Measurements from ENCODE around the gene DGKH.

DGKH gene

DNA sequence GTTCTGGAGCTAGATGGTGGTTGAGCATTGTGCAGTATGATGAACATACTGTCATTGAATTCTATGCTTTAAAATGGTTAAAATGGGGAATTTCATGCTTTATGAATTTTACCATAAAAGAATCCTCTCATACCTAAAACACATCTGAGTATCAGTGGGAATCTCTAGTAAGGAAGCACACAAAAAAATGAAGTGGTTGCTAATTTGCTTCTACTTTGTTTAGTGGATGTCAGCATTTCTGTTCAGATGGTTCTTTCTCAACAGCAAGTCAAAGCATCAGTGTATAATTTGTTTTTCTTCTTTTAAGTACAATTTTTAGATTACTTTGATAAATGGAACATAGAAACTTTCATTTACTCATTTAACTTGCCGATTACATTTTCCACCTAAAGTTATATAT is 171.4 kb downstream of the DGKH start:
- no peak for TF ChIP-seq FOXM1 (IDR thresholded peaks at IDR 0.05; ENCODE audit: borderline replicate concordance, low read depth)
- TF ChIP-seq EGR1 (IDR thresholded peaks at IDR 0.05) = no peak
- no peak for TF ChIP-seq ZBTB7A (IDR thresholded peaks at IDR 0.05; ENCODE audit: low read depth)
- TF ChIP-seq, protein P1, sequence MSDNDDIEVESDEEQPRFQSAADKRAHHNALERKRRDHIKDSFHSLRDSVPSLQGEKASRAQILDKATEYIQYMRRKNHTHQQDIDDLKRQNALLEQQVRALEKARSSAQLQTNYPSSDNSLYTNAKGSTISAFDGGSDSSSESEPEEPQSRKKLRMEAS (IDR thresholded peaks at IDR 0.05) = no peak
- TF ChIP-seq YY1 (IDR thresholded peaks at IDR 0.05; ENCODE audit: low read depth) = no peak
- TF ChIP-seq NFIC (IDR thresholded peaks at IDR 0.05) = no peak
- no peak for TF ChIP-seq CEBPB (IDR thresholded peaks at IDR 0.05)
- TF ChIP-seq, protein P2, sequence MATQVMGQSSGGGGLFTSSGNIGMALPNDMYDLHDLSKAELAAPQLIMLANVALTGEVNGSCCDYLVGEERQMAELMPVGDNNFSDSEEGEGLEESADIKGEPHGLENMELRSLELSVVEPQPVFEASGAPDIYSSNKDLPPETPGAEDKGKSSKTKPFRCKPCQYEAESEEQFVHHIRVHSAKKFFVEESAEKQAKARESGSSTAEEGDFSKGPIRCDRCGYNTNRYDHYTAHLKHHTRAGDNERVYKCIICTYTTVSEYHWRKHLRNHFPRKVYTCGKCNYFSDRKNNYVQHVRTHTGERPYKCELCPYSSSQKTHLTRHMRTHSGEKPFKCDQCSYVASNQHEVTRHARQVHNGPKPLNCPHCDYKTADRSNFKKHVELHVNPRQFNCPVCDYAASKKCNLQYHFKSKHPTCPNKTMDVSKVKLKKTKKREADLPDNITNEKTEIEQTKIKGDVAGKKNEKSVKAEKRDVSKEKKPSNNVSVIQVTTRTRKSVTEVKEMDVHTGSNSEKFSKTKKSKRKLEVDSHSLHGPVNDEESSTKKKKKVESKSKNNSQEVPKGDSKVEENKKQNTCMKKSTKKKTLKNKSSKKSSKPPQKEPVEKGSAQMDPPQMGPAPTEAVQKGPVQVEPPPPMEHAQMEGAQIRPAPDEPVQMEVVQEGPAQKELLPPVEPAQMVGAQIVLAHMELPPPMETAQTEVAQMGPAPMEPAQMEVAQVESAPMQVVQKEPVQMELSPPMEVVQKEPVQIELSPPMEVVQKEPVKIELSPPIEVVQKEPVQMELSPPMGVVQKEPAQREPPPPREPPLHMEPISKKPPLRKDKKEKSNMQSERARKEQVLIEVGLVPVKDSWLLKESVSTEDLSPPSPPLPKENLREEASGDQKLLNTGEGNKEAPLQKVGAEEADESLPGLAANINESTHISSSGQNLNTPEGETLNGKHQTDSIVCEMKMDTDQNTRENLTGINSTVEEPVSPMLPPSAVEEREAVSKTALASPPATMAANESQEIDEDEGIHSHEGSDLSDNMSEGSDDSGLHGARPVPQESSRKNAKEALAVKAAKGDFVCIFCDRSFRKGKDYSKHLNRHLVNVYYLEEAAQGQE (IDR thresholded peaks at IDR 0.05; ENCODE audit: low read depth) = no peak
- TF ChIP-seq RAD21 (IDR thresholded peaks at IDR 0.05; ENCODE audit: low read depth) = no peak
- TF ChIP-seq, protein P3, sequence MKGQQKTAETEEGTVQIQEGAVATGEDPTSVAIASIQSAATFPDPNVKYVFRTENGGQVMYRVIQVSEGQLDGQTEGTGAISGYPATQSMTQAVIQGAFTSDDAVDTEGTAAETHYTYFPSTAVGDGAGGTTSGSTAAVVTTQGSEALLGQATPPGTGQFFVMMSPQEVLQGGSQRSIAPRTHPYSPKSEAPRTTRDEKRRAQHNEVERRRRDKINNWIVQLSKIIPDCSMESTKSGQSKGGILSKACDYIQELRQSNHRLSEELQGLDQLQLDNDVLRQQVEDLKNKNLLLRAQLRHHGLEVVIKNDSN (IDR thresholded peaks at IDR 0.05) = no peak

DNA sequence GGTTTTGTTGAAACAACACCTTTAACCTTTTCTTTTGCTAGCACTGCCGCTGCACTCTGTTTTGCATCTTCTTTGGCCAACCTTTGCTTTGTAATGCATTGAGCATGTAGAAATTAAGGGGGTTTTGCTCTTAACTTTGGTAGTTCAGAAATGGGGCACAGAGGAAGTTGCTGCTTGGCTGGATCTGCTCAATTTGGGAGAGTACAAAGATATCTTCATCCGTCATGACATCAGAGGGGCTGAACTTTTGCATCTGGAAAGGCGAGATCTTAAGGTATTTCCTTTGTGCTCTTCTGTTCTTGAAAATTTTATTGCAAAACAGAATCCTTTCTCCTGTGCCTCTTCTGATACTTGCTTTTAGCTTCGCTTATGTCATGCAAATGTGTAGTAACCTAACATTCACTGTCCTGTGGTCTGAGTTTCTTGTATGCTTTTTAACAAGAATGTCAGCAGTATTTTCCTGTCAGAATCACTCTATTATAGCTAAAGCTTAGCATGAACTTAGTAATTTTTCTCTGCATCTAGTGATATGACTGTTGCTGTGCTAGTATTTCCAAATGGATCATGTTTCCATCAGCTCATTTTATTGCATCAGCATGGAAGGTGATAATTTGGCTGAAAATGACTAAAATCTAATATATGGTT is 172.8 kb downstream of the DGKH start:
- TF ChIP-seq EP300 (IDR thresholded peaks at IDR 0.05; ENCODE audit: borderline replicate concordance) (no peak), RAD21 (IDR thresholded peaks at IDR 0.05; ENCODE audit: low read depth) (no peak), TAF1 (IDR thresholded peaks at IDR 0.05; ENCODE audit: low read depth) (no peak), EGR1 (IDR thresholded peaks at IDR 0.05) (no peak), CEBPB (IDR thresholded peaks at IDR 0.05) (no peak), CREB1 (IDR thresholded peaks at IDR 0.05; ENCODE audit: low read depth) (no peak), TCF12 (IDR thresholded peaks at IDR 0.05; ENCODE audit: low read depth) (no peak)
- TF ChIP-seq, protein P3 (IDR thresholded peaks at IDR 0.05) = no peak
- TF ChIP-seq, protein P2 (IDR thresholded peaks at IDR 0.05; ENCODE audit: low read depth) = no peak

DNA sequence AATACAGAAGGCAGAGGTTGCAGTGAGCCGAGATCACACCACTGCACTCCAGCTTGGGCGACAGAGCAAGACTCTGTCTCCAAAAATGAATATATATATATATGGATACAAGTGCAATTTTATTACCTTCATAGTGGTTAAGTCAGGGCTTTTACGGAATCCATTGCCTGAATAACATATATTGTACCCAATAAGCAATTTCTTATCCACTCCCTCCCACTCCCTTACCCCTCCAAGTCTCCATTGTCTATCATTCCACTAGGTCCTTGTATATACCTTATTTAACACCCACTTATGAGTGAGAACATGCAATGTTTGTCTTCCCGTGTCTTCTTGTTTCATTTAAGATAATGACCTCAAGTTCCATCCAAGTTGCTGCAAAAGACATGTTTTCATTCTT is 175.2 kb downstream of the DGKH start:
- no peak for TF ChIP-seq CEBPB (IDR thresholded peaks at IDR 0.05)
- no peak for TF ChIP-seq TCF12 (IDR thresholded peaks at IDR 0.05; ENCODE audit: low read depth)
- no peak for TF ChIP-seq FOXM1 (IDR thresholded peaks at IDR 0.05; ENCODE audit: borderline replicate concordance, low read depth)
- TF ChIP-seq, protein P3 (IDR thresholded peaks at IDR 0.05) = no peak
- TF ChIP-seq ZBTB7A (IDR thresholded peaks at IDR 0.05; ENCODE audit: low read depth) = no peak
- TF ChIP-seq, protein P1 (IDR thresholded peaks at IDR 0.05) = no peak
- TF ChIP-seq EGR1 (IDR thresholded peaks at IDR 0.05) = no peak
- no peak for TF ChIP-seq CREB1 (IDR thresholded peaks at IDR 0.05; ENCODE audit: low read depth)
- TF ChIP-seq RAD21 (IDR thresholded peaks at IDR 0.05; ENCODE audit: low read depth) = no peak
- TF ChIP-seq EP300 (IDR thresholded peaks at IDR 0.05; ENCODE audit: borderline replicate concordance) = no peak
- no peak for TF ChIP-seq TAF1 (IDR thresholded peaks at IDR 0.05; ENCODE audit: low read depth)
- TF ChIP-seq TEAD4 (IDR thresholded peaks at IDR 0.05) = no peak
- TF ChIP-seq, protein P2 (IDR thresholded peaks at IDR 0.05; ENCODE audit: low read depth) = no peak
- no peak for TF ChIP-seq NFIC (IDR thresholded peaks at IDR 0.05)
- TF ChIP-seq YY1 (IDR thresholded peaks at IDR 0.05; ENCODE audit: low read depth) = no peak

DNA sequence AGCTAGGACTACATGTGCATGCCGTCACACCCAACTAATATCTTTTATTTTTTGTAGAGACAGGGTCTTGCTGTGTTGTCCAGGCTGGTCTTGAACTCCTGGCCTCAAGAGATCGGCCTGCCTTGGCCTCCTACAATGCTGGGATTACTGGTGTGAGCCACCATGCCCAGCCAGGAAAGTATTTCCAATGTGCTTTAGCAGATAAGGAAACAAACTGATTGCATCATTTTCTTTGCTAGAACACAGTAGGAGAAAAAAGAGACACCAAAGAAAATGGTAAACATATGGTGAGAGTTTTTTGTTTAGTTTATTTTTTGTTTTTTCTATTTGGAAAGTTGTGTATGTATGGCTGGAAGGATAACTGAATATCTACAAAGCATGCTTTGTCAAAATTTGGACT is 176.6 kb downstream of the DGKH start:
- TF ChIP-seq, protein P1 (IDR thresholded peaks at IDR 0.05) = no peak
- TF ChIP-seq NFIC (IDR thresholded peaks at IDR 0.05) = no peak
- TF ChIP-seq, protein P2 (IDR thresholded peaks at IDR 0.05; ENCODE audit: low read depth) = no peak

Data from Ishikawa (cell line).